Measurements from ENCODE around the gene PARP12. TPM values are rescaled to one million over a fixed set of nuclear protein-coding genes. Genes with fewer than 3 reads are reported as not detected.

The PARP12 gene
- total and polyA plus RNA-seq, 9 donors: 15.7 to 43.5 (median 23.2) TPM

- Histone ChIP-seq H3K4me1 (ENCODE audit: insufficient read depth) (peaks cover 6% of the 10 kb centered on the region), H3K27ac (no peak overlapping the region), H3K4me3 (no peak overlapping the region), H3K27me3 (no peaks in the 10 kb centered on the region), H3K9me3 (no peaks in the 10 kb centered on the region), H3K36me3 (no peaks in the 10 kb centered on the region)
- no peak for TF ChIP-seq EP300 (IDR thresholded peaks at IDR 0.05)
- no peak for TF ChIP-seq CTCF (IDR thresholded peaks at IDR 0.05)
- TF ChIP-seq POLR2A (IDR thresholded peaks at IDR 0.05): no peak
- 74 to 81% (median 80%) methylated on average over 6 of the region's 6 CpGs for WGBS, 3 donors
- intact Hi-C loops (cut with DNase I): no loop called here
- DNase-seq: no peak
Measured at GRCh38 chr7:139991911-139992310, 70.8 kb downstream of the PARP12 start.

GRCh38 chr7:139991269-139991666 is 71.5 kb downstream of the PARP12 start:
- intact Hi-C loops (cut with DNase I): no loop called here
- Histone ChIP-seq H3K27me3 (no peaks in the 10 kb centered on the region), H3K27ac (no peak overlapping the region), H3K36me3 (no peaks in the 10 kb centered on the region), H3K4me1 (ENCODE audit: insufficient read depth) (peaks cover 6% of the 10 kb centered on the region), H3K9me3 (no peaks in the 10 kb centered on the region), H3K4me3 (no peak overlapping the region)
- TF ChIP-seq EP300 (IDR thresholded peaks at IDR 0.05) (no peak), CTCF (IDR thresholded peaks at IDR 0.05) (no peak), POLR2A (IDR thresholded peaks at IDR 0.05) (no peak)
- no peak for DNase-seq
- 84 to 90% (median 89%) methylated on average over 5 of the region's 5 CpGs for WGBS, 3 donors

- H3K4me1 ChIP-seq (ENCODE audit: insufficient read depth): peaks cover 6% of the 10 kb centered on the region
- TF ChIP-seq CTCF (IDR thresholded peaks at IDR 0.05) (no peak), POLR2A (IDR thresholded peaks at IDR 0.05) (no peak), EP300 (IDR thresholded peaks at IDR 0.05) (no peak)
- DNase-seq: no peak
- no peak overlapping the region for H3K27ac ChIP-seq
- no peaks in the 10 kb centered on the region for H3K27me3 ChIP-seq
- no peaks in the 10 kb centered on the region for H3K9me3 ChIP-seq
- no peaks in the 10 kb centered on the region for H3K36me3 ChIP-seq
- intact Hi-C loops (cut with DNase I): no loop called here
- 93 to 95% (median 94%) methylated on average over 22 of the region's 22 CpGs for WGBS, 3 donors
- H3K4me3 ChIP-seq: no peak overlapping the region
Measured at GRCh38 chr7:139990571-139991268, 72.0 kb downstream of the PARP12 start.

GRCh38 chr7:139990142-139990535 is 72.6 kb downstream of the PARP12 start:
- no peak for TF ChIP-seq EP300 (IDR thresholded peaks at IDR 0.05)
- TF ChIP-seq POLR2A (IDR thresholded peaks at IDR 0.05): no peak
- no peaks in the 10 kb centered on the region for H3K27me3 ChIP-seq
- H3K4me1 ChIP-seq (ENCODE audit: insufficient read depth): peaks cover 4% of the 10 kb centered on the region
- intact Hi-C loops (cut with DNase I): no loop called here
- DNase-seq: no peak
- H3K9me3 ChIP-seq: no peaks in the 10 kb centered on the region
- H3K27ac ChIP-seq: no peak overlapping the region
- WGBS, 3 donors: 86 to 92% (median 92%) methylated on average over 10 of the region's 10 CpGs
- H3K4me3 ChIP-seq: no peak overlapping the region
- H3K36me3 ChIP-seq: no peaks in the 10 kb centered on the region

GRCh38 chr7:139989366-139990141 is 73.2 kb downstream of the PARP12 start:
- H3K36me3 ChIP-seq: no peaks in the 10 kb centered on the region
- 81 to 83% (median 82%) methylated on average over 12 of the region's 12 CpGs for whole genome bisulfite sequencing, 3 donors
- TF ChIP-seq POLR2A (IDR thresholded peaks at IDR 0.05) (no peak), EP300 (IDR thresholded peaks at IDR 0.05) (no peak), CTCF (IDR thresholded peaks at IDR 0.05) (no peak)
- no peak overlapping the region for H3K27ac ChIP-seq
- H3K9me3 ChIP-seq: no peaks in the 10 kb centered on the region
- no peak overlapping the region for H3K4me3 ChIP-seq
- H3K27me3 ChIP-seq: no peaks in the 10 kb centered on the region
- intact Hi-C loops (cut with DNase I): no loop called here
- no peak for DNase-seq
- H3K4me1 ChIP-seq (ENCODE audit: insufficient read depth): no peaks in the 10 kb centered on the region

Measured in ovary (tissue), 9 donors.